ENCODE results near the gene SMAD9. TPM values are rescaled to one million over a fixed set of nuclear protein-coding genes. Genes with fewer than 3 reads are reported as not detected.

Gene SMAD9
- total and polyA plus RNA-seq, 2 of the 13 experiments (the other 11 are each of a cell fraction or from before 2014, with no cell fraction given), result 4.2 to 7.7 TPM

DNA sequence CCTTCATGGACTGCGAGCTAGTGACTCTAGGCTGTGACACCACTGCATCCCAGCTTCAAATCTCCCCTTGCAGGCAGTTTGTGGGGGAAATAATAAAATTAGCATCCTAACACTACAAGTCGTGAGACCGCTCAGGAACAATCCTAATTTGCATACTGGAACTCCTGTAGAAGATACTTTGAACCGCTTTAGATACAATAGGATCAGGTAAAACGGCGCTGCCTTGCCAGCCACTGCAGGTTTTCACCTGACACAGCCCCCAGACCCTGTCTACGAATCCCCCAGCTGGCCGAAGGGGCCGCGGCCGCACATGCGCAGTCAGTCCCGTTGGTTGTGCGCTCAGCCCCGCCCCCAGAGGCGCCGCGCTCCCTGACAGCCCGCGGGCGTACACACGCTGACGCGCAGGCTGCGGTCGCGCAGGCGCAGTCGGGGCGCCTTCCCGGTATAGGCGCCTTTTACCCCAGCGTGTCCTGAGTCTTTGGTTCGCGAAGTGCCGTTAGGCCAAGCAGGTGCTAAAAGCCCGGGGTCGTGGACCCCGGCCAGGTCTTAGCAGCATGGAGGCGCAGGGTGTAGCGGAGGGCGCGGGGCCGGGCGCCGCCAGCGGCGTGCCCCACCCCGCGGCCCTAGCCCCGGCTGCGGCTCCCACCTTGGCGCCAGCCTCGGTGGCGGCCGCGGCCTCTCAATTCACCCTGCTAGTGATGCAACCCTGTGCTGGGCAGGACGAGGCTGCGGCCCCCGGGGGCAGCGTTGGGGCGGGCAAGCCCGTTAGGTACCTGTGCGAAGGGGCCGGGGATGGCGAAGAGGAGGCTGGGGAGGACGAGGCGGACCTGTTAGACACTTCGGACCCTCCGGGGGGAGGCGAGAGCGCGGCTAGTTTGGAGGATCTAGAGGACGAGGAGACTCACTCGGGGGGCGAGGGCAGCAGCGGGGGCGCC is 101.0 kb downstream of the SMAD9 start, which contains the start of gene RFXAP (continued):
- TF ChIP-seq, protein P1, sequence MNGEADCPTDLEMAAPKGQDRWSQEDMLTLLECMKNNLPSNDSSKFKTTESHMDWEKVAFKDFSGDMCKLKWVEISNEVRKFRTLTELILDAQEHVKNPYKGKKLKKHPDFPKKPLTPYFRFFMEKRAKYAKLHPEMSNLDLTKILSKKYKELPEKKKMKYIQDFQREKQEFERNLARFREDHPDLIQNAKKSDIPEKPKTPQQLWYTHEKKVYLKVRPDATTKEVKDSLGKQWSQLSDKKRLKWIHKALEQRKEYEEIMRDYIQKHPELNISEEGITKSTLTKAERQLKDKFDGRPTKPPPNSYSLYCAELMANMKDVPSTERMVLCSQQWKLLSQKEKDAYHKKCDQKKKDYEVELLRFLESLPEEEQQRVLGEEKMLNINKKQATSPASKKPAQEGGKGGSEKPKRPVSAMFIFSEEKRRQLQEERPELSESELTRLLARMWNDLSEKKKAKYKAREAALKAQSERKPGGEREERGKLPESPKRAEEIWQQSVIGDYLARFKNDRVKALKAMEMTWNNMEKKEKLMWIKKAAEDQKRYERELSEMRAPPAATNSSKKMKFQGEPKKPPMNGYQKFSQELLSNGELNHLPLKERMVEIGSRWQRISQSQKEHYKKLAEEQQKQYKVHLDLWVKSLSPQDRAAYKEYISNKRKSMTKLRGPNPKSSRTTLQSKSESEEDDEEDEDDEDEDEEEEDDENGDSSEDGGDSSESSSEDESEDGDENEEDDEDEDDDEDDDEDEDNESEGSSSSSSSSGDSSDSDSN (CRISPR knock-in tag; IDR thresholded peaks at IDR 0.05), result peak; percentile 70; the same call in 1 of the 2 replicates
- no peak for TF ChIP-seq ZNF225 (CRISPR knock-in tag; IDR thresholded peaks at IDR 0.05)
- TF ChIP-seq, protein P2, sequence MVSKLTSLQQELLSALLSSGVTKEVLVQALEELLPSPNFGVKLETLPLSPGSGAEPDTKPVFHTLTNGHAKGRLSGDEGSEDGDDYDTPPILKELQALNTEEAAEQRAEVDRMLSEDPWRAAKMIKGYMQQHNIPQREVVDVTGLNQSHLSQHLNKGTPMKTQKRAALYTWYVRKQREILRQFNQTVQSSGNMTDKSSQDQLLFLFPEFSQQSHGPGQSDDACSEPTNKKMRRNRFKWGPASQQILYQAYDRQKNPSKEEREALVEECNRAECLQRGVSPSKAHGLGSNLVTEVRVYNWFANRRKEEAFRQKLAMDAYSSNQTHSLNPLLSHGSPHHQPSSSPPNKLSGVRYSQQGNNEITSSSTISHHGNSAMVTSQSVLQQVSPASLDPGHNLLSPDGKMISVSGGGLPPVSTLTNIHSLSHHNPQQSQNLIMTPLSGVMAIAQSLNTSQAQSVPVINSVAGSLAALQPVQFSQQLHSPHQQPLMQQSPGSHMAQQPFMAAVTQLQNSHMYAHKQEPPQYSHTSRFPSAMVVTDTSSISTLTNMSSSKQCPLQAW (CRISPR knock-in tag; IDR thresholded peaks at IDR 0.05), result 0 out of 2 replicates have a peak, but pooled peaks have one; percentile 16
- TF ChIP-seq ZNF672 (CRISPR knock-in tag; IDR thresholded peaks at IDR 0.05), result no peak
- TF ChIP-seq ZFP82 (CRISPR knock-in tag; IDR thresholded peaks at IDR 0.05; ENCODE audit: borderline replicate concordance), result no peak
- TF ChIP-seq ZMAT3 (CRISPR knock-in tag; conservative IDR thresholded peaks at IDR 0.05), result no peak
- peak; percentile 72 for TF ChIP-seq CEBPG (CRISPR knock-in tag; IDR thresholded peaks at IDR 0.05)
- TF ChIP-seq, protein P3, sequence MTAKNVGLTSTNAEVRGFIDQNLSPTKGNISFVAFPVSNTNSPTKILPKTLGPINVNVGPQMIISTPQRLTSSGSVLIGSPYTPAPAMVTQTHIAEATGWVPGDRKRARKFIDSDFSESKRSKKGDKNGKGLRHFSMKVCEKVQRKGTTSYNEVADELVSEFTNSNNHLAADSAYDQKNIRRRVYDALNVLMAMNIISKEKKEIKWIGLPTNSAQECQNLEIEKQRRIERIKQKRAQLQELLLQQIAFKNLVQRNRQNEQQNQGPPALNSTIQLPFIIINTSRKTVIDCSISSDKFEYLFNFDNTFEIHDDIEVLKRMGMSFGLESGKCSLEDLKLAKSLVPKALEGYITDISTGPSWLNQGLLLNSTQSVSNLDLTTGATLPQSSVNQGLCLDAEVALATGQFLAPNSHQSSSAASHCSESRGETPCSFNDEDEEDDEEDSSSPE (CRISPR knock-in tag; IDR thresholded peaks at IDR 0.05), result peak; percentile 60; the same call in 1 of the 2 replicates
- no peak for TF ChIP-seq ZNF3 (CRISPR knock-in tag; IDR thresholded peaks at IDR 0.05)
- no peak for TF ChIP-seq ZNF83 (CRISPR knock-in tag; IDR thresholded peaks at IDR 0.05; ENCODE audit: borderline replicate concordance)
- TF ChIP-seq, protein P4, sequence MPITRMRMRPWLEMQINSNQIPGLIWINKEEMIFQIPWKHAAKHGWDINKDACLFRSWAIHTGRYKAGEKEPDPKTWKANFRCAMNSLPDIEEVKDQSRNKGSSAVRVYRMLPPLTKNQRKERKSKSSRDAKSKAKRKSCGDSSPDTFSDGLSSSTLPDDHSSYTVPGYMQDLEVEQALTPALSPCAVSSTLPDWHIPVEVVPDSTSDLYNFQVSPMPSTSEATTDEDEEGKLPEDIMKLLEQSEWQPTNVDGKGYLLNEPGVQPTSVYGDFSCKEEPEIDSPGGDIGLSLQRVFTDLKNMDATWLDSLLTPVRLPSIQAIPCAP (CRISPR knock-in tag; IDR thresholded peaks at IDR 0.05; ENCODE audit: low read depth), result no peak
- TF ChIP-seq FOXP1 (IDR thresholded peaks at IDR 0.05), result no peak
- TF ChIP-seq FOXP1 (CRISPR knock-in tag; IDR thresholded peaks at IDR 0.05), result no peak; the same call in 1 of the 2 replicates
- TF ChIP-seq, protein P5, sequence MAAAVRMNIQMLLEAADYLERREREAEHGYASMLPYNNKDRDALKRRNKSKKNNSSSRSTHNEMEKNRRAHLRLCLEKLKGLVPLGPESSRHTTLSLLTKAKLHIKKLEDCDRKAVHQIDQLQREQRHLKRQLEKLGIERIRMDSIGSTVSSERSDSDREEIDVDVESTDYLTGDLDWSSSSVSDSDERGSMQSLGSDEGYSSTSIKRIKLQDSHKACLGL (CRISPR knock-in tag; IDR thresholded peaks at IDR 0.05), result no peak
- TF ChIP-seq BRCA1 (CRISPR knock-in tag; IDR thresholded peaks at IDR 0.05), result no peak
- TF ChIP-seq, protein P6, sequence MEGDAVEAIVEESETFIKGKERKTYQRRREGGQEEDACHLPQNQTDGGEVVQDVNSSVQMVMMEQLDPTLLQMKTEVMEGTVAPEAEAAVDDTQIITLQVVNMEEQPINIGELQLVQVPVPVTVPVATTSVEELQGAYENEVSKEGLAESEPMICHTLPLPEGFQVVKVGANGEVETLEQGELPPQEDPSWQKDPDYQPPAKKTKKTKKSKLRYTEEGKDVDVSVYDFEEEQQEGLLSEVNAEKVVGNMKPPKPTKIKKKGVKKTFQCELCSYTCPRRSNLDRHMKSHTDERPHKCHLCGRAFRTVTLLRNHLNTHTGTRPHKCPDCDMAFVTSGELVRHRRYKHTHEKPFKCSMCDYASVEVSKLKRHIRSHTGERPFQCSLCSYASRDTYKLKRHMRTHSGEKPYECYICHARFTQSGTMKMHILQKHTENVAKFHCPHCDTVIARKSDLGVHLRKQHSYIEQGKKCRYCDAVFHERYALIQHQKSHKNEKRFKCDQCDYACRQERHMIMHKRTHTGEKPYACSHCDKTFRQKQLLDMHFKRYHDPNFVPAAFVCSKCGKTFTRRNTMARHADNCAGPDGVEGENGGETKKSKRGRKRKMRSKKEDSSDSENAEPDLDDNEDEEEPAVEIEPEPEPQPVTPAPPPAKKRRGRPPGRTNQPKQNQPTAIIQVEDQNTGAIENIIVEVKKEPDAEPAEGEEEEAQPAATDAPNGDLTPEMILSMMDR (CRISPR knock-in tag; IDR thresholded peaks at IDR 0.05), result peak; percentile 22; the same call in 1 of the 2 replicates
- peak; percentile 32 for TF ChIP-seq SP4 (CRISPR knock-in tag; IDR thresholded peaks at IDR 0.05)
- no peak for TF ChIP-seq MAFF (IDR thresholded peaks at IDR 0.05; ENCODE audit: low read depth, low read length)
- TF ChIP-seq KDM1A (CRISPR knock-in tag; IDR thresholded peaks at IDR 0.05), result no peak
- TF ChIP-seq, protein P7, sequence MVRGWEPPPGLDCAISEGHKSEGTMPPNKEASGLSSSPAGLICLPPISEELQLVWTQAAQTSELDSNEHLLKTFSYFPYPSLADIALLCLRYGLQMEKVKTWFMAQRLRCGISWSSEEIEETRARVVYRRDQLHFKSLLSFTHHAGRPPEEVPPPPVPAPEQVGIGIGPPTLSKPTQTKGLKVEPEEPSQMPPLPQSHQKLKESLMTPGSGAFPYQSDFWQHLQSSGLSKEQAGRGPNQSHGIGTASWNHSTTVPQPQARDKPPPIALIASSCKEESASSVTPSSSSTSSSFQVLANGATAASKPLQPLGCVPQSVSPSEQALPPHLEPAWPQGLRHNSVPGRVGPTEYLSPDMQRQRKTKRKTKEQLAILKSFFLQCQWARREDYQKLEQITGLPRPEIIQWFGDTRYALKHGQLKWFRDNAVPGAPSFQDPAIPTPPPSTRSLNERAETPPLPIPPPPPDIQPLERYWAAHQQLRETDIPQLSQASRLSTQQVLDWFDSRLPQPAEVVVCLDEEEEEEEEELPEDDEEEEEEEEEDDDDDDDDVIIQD (CRISPR knock-in tag; IDR thresholded peaks at IDR 0.05; ENCODE audit: low read depth), result no peak

Measured in HepG2 (cell line).